IPS-20b (cell line): ENCODE measurements around the gene TRIM66.

Experiments
- H3K27ac ChIP-seq: one replicate; pipeline ENCODE4 v1.5.1; 2013; ENCODE audit warnings: low read length
- H3K27me3 ChIP-seq: 2 replicates; pipeline ENCODE4 v1.6.1; 2013; ENCODE audit warnings: mild to moderate bottlenecking, low read length, inconsistent platforms; ENCODE audit not compliant: insufficient read depth
- H3K36me3 ChIP-seq: 2 replicates; pipeline ENCODE4 v1.6.1; 2013; ENCODE audit warnings: low read depth, mild to moderate bottlenecking, inconsistent platforms, low read length, moderate library complexity; ENCODE audit not compliant: insufficient read depth
- H3K4me1 ChIP-seq: 2 replicates; pipeline ENCODE4 v1.6.1; 2013; ENCODE audit warnings: mild to moderate bottlenecking, control low read depth, inconsistent platforms, low read length, moderate library complexity; ENCODE audit not compliant: insufficient read depth
- H3K4me3 ChIP-seq: 2 replicates; pipeline ENCODE4 v1.5.1; 2013; ENCODE audit warnings: mild to moderate bottlenecking, low read length, inconsistent platforms
- H3K9ac ChIP-seq: 2 replicates; pipeline ENCODE4 v1.6.1; 2013; ENCODE audit warnings: low read depth, mild to moderate bottlenecking, inconsistent platforms, low read length, moderate library complexity
- H3K9me3 ChIP-seq: 2 replicates; pipeline ENCODE4 v1.6.1; 2013; ENCODE audit warnings: mild to moderate bottlenecking, low read depth, low read length, inconsistent platforms; ENCODE audit not compliant: insufficient read depth

TRIM66 gene

GRCh38 chr11:8698379-8698851 lies 15.9 kb upstream of the TRIM66 start:
- Histone ChIP-seq H3K27me3 (no peaks in the 10 kb centered on the region), H3K9ac (peak overlapping the region; percentile 28; the same call in 1 of the 2 replicates), H3K27ac (peak overlapping the region; percentile 78), H3K4me3 (peak overlapping the region; percentile 0; the same call in 1 of the 2 replicates), H3K9me3 (no peaks in the 10 kb centered on the region), H3K36me3 (peaks cover 51% of the 10 kb centered on the region), H3K4me1 (peaks cover 31% of the 10 kb centered on the region)

GRCh38 chr11:8697054-8697453 lies 14.6 kb upstream of the TRIM66 start:
- Histone ChIP-seq H3K36me3 (peaks cover 62% of the 10 kb centered on the region), H3K4me3 (no peak overlapping the region), H3K27me3 (no peaks in the 10 kb centered on the region), H3K9me3 (no peaks in the 10 kb centered on the region), H3K4me1 (peaks cover 31% of the 10 kb centered on the region), H3K9ac (no peak overlapping the region), H3K27ac (no peak overlapping the region)

GRCh38 chr11:8694137-8694536 lies 11.7 kb upstream of the TRIM66 start:
- Histone ChIP-seq H3K9me3 (no peaks in the 10 kb centered on the region), H3K4me1 (peaks cover 11% of the 10 kb centered on the region), H3K4me3 (no peak overlapping the region), H3K27ac (no peak overlapping the region), H3K27me3 (no peaks in the 10 kb centered on the region), H3K9ac (no peak overlapping the region), H3K36me3 (peaks cover 73% of the 10 kb centered on the region)

DNA sequence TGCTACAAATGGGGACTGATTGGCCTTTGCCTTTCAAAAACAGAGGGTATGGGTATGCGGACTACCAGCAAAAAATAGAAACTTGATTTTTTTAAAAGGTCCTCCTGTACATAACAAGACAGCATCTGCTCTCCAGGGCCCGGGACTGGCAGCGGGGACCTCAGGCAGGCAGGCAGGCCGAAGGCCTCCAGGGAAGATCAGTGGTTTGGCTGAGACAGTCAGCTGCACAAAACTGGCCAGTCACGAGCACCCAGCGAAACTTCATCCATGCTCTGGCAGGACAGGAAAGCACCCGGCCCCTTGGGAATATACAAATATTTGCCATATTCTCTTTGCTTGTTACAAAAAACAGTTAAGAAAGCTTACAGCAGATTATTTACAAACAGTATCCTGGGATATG lies 11.1 kb upstream of the TRIM66 start:
- H3K4me1 ChIP-seq, result peaks cover 5% of the 10 kb centered on the region
- no peak overlapping the region for H3K9ac ChIP-seq
- no peak overlapping the region for H3K4me3 ChIP-seq
- H3K36me3 ChIP-seq, result peaks cover 73% of the 10 kb centered on the region
- no peaks in the 10 kb centered on the region for H3K27me3 ChIP-seq
- no peak overlapping the region for H3K27ac ChIP-seq
- H3K9me3 ChIP-seq, result no peaks in the 10 kb centered on the region

GRCh38 chr11:8693010-8693551 lies 10.6 kb upstream of the TRIM66 start:
- no peaks in the 10 kb centered on the region for H3K27me3 ChIP-seq
- no peak overlapping the region for H3K4me3 ChIP-seq
- H3K27ac ChIP-seq, result no peak overlapping the region
- H3K9ac ChIP-seq, result no peak overlapping the region
- no peaks in the 10 kb centered on the region for H3K9me3 ChIP-seq
- peaks cover 73% of the 10 kb centered on the region for H3K36me3 ChIP-seq
- H3K4me1 ChIP-seq, result peaks cover under 1% of the 10 kb centered on the region; the same call in 1 of the 2 replicates

DNA sequence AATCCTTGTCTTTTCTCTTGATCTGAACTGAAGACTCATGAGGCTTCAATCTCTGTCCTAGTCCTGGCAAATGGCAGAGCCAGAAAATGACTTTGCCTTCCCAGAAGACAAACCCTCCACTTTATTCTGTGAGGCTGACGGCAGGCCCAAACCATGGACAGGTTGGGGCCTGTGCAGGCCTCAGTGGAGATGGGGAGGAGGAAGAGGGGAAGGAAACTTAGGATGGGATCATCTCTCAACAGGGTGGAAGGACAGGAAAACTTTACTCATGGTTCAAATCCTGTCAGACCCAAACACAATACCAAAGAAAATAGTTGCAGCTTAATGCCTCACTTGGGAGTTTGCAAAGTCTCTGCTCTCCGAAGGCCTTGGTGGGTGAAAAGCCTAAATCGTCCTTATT lies 10.0 kb upstream of the TRIM66 start:
- Histone ChIP-seq H3K9me3 (no peaks in the 10 kb centered on the region), H3K36me3 (peaks cover 69% of the 10 kb centered on the region), H3K9ac (no peak overlapping the region), H3K4me3 (no peak overlapping the region), H3K27me3 (no peaks in the 10 kb centered on the region), H3K4me1 (no peaks in the 10 kb centered on the region; the same call in 1 of the 2 replicates), H3K27ac (no peak overlapping the region)

DNA sequence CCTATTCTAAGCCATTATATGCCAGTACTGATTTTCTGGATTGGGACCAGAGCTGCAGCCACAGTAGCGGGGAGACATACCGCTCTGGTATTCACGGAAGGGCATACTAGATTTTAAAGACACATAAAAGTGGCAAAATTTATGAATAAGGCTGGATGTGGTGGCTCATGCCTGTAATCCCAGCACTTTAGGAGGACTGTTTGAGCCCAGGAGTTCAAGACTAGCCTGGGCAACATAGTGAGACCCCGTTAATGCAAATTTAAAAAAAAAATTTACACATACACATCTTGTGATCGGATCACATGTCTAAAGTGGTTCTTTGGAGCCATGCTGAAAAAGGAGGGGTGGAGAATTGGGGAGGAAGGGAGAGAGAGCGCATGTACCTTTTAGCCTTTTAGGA lies 9.1 kb upstream of the TRIM66 start:
- no peaks in the 10 kb centered on the region; the same call in 1 of the 2 replicates for H3K4me1 ChIP-seq
- H3K9ac ChIP-seq, result no peak overlapping the region
- no peak overlapping the region for H3K27ac ChIP-seq
- H3K27me3 ChIP-seq, result no peaks in the 10 kb centered on the region
- H3K9me3 ChIP-seq, result no peaks in the 10 kb centered on the region
- H3K4me3 ChIP-seq, result no peak overlapping the region
- H3K36me3 ChIP-seq, result peaks cover 69% of the 10 kb centered on the region

GRCh38 chr11:8690374-8691342 lies 8.2 kb upstream of the TRIM66 start:
- H3K36me3 ChIP-seq, result peaks cover 69% of the 10 kb centered on the region
- no peaks in the 10 kb centered on the region; the same call in 1 of the 2 replicates for H3K4me1 ChIP-seq
- H3K27ac ChIP-seq, result no peak overlapping the region
- H3K9me3 ChIP-seq, result no peaks in the 10 kb centered on the region
- no peaks in the 10 kb centered on the region for H3K27me3 ChIP-seq
- H3K4me3 ChIP-seq, result no peak overlapping the region
- H3K9ac ChIP-seq, result no peak overlapping the region

DNA sequence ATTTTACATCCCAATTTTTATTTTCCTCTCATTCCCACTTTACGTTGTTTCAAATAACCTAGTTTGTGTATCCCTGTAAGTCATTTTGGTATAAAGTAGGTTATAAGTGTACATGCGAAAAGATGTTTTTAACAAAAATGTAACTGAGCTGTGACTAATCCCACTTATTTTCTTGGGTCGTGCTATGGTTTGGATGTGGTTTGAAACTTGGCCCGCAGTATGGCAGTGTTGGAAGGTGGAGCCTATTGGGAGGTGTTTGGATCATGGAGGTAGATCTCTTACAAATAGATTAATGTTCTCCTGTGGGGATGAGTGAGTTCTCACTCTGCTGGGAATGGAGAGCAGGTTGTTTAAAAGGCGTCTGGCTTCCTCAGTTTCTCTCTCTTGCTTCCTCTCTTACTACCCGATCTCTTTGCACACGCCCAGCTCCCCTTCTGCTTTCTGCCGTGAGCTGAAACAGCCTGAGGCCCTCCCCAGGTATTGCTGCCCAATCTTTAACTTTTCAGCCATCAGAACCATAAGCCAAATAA lies 7.3 kb upstream of the TRIM66 start:
- Histone ChIP-seq H3K9me3 (no peaks in the 10 kb centered on the region), H3K4me3 (peak overlapping the region; percentile 64), H3K4me1 (no peaks in the 10 kb centered on the region; the same call in 1 of the 2 replicates), H3K27me3 (no peaks in the 10 kb centered on the region), H3K36me3 (peaks cover 70% of the 10 kb centered on the region), H3K9ac (peak overlapping the region; percentile 75; the same call in 1 of the 2 replicates), H3K27ac (peak overlapping the region; percentile 3)

DNA sequence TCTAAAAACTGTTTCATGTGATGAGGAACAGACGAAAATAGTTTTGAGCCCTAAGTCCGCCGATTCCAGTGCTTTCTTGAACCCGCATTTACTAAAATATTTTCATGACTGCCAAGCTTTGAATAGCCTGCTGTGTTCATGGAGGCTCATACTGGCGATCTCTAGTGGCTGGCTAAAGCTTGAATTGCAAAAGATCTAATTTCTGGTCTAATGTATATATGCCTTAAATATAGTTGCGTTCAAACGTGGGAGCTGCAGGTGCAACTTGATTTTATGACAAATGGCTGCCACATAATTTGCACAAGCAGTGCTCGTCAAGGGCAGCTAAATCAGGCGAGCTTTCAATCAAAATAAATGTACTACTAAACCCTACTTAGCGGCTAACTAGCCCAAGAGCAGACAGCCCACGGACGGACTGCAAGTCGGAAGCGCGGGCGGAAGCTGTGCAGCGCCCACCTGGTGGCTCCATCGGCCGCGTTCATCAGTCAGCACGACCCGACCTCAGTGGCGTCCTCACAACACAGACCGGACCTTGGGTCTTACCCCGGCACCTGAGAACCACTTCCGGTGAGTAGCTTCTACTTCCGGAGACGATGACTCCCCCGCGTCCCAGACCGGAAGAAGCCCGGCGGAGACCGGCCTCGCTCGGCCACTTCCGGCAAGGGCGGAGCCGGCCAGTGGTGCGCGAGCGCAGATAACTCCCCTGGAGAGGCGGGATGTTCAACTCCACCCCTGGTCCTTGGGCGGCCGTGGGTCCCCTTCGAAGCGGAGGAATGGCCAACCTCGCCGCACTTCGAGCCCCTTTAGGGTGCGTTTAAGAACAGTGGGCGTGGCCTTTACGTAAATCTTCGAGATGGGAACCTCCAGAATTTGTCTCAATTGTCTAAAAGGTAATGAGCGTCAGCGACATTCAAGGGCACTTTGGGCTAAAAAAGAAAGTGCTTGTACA lies 6.2 kb upstream of the TRIM66 start:
- no peaks in the 10 kb centered on the region for H3K27me3 ChIP-seq

GRCh38 chr11:8686325-8686724 lies 3.9 kb upstream of the TRIM66 start:
- Histone ChIP-seq H3K36me3 (peaks cover 57% of the 10 kb centered on the region), H3K9me3 (no peaks in the 10 kb centered on the region), H3K27ac (no peak overlapping the region), H3K27me3 (no peaks in the 10 kb centered on the region), H3K4me1 (no peaks in the 10 kb centered on the region; the same call in 1 of the 2 replicates), H3K4me3 (peak overlapping the region; percentile 9; the same call in 1 of the 2 replicates), H3K9ac (peak overlapping the region; percentile 31; the same call in 1 of the 2 replicates)

More for the DNA sequence above, 6.2 kb upstream of the TRIM66 start:
- Histone ChIP-seq H3K36me3 (peaks cover 70% of the 10 kb centered on the region), H3K27ac (peak overlapping the region; percentile 19), H3K4me1 (no peaks in the 10 kb centered on the region; the same call in 1 of the 2 replicates), H3K4me3 (peak overlapping the region; percentile 77), H3K9ac (peak overlapping the region; percentile 82), H3K9me3 (no peaks in the 10 kb centered on the region)
